ENCODE results near the gene AIPL1.

The AIPL1 gene

GRCh38 chr17:6471531-6472465 lies 36.9 kb upstream of the AIPL1 start:
- Mint-ChIP-seq H3K4me1 (peaks cover 6% of the 10 kb centered on the region), H3K9me3 (peaks cover 2% of the 10 kb centered on the region), H3K27me3 (peaks cover 16% of the 10 kb centered on the region), H3K27ac (no peak overlapping the region), H3K4me3 (no peak overlapping the region), H3K36me3 (no peaks in the 10 kb centered on the region)
- ATAC-seq, result no peak

GRCh38 chr17:6470751-6471521 lies 36.0 kb upstream of the AIPL1 start:
- Mint-ChIP-seq H3K4me3 (no peak overlapping the region), H3K27me3 (peaks cover 21% of the 10 kb centered on the region), H3K9me3 (peaks cover 2% of the 10 kb centered on the region), H3K27ac (no peak overlapping the region), H3K4me1 (peaks cover 6% of the 10 kb centered on the region), H3K36me3 (no peaks in the 10 kb centered on the region)
- ATAC-seq, result no peak

- Mint-ChIP-seq H3K27ac (no peak overlapping the region), H3K27me3 (peaks cover 28% of the 10 kb centered on the region), H3K36me3 (no peaks in the 10 kb centered on the region), H3K9me3 (peaks cover 2% of the 10 kb centered on the region), H3K4me1 (peaks cover 6% of the 10 kb centered on the region), H3K4me3 (no peak overlapping the region)
- no peak for ATAC-seq
Measured at GRCh38 chr17:6470146-6470718, 35.3 kb upstream of the AIPL1 start.

- Mint-ChIP-seq H3K27me3 (peaks cover 29% of the 10 kb centered on the region), H3K4me3 (no peak overlapping the region), H3K36me3 (no peaks in the 10 kb centered on the region), H3K27ac (no peak overlapping the region), H3K4me1 (peaks cover 5% of the 10 kb centered on the region), H3K9me3 (peaks cover 2% of the 10 kb centered on the region)
- no peak for ATAC-seq
Measured at GRCh38 chr17:6468051-6468790, 33.3 kb upstream of the AIPL1 start.

- no peaks in the 10 kb centered on the region for H3K36me3 Mint-ChIP-seq
- H3K4me3 Mint-ChIP-seq, result no peak overlapping the region
- no peaks in the 10 kb centered on the region for H3K4me1 Mint-ChIP-seq
- H3K27ac Mint-ChIP-seq, result no peak overlapping the region
- ATAC-seq, result no peak
- peaks cover 29% of the 10 kb centered on the region for H3K27me3 Mint-ChIP-seq
- H3K9me3 Mint-ChIP-seq, result peaks cover 2% of the 10 kb centered on the region
Measured at GRCh38 chr17:6467567-6467966, 32.6 kb upstream of the AIPL1 start.

GRCh38 chr17:6465206-6466003 lies 30.5 kb upstream of the AIPL1 start:
- Mint-ChIP-seq H3K36me3 (no peaks in the 10 kb centered on the region), H3K9me3 (peaks cover 2% of the 10 kb centered on the region), H3K27ac (no peak overlapping the region), H3K4me1 (no peaks in the 10 kb centered on the region), H3K27me3 (peaks cover 29% of the 10 kb centered on the region), H3K4me3 (no peak overlapping the region)
- ATAC-seq, result no peak

- Mint-ChIP-seq H3K27me3 (peaks cover 26% of the 10 kb centered on the region), H3K9me3 (peaks cover 2% of the 10 kb centered on the region), H3K4me1 (no peaks in the 10 kb centered on the region), H3K36me3 (no peaks in the 10 kb centered on the region), H3K27ac (no peak overlapping the region), H3K4me3 (no peak overlapping the region)
- no peak for ATAC-seq
Measured at GRCh38 chr17:6464446-6465041, 29.6 kb upstream of the AIPL1 start.

GRCh38 chr17:6463616-6464445 lies 28.9 kb upstream of the AIPL1 start:
- no peak overlapping the region for H3K27ac Mint-ChIP-seq
- peaks cover 19% of the 10 kb centered on the region for H3K27me3 Mint-ChIP-seq
- peaks cover 2% of the 10 kb centered on the region for H3K9me3 Mint-ChIP-seq
- no peaks in the 10 kb centered on the region for H3K36me3 Mint-ChIP-seq
- no peak overlapping the region for H3K4me3 Mint-ChIP-seq
- ATAC-seq, result no peak
- no peaks in the 10 kb centered on the region for H3K4me1 Mint-ChIP-seq

GRCh38 chr17:6462692-6463091 lies 27.8 kb upstream of the AIPL1 start:
- Mint-ChIP-seq H3K9me3 (peaks cover 1% of the 10 kb centered on the region), H3K4me1 (no peaks in the 10 kb centered on the region), H3K4me3 (no peak overlapping the region), H3K36me3 (no peaks in the 10 kb centered on the region), H3K27ac (no peak overlapping the region), H3K27me3 (peaks cover 13% of the 10 kb centered on the region)
- ATAC-seq, result no peak

GRCh38 chr17:6461792-6462524 lies 27.0 kb upstream of the AIPL1 start:
- H3K4me3 Mint-ChIP-seq, result no peak overlapping the region
- no peak for ATAC-seq
- H3K4me1 Mint-ChIP-seq, result peaks cover 4% of the 10 kb centered on the region
- H3K27ac Mint-ChIP-seq, result no peak overlapping the region
- H3K36me3 Mint-ChIP-seq, result no peaks in the 10 kb centered on the region
- peaks cover 13% of the 10 kb centered on the region for H3K27me3 Mint-ChIP-seq
- H3K9me3 Mint-ChIP-seq, result no peaks in the 10 kb centered on the region

GRCh38 chr17:6461246-6461645 lies 26.3 kb upstream of the AIPL1 start:
- no peak overlapping the region for H3K27ac Mint-ChIP-seq
- peaks cover 11% of the 10 kb centered on the region for H3K4me1 Mint-ChIP-seq
- peaks cover 11% of the 10 kb centered on the region for H3K27me3 Mint-ChIP-seq
- H3K36me3 Mint-ChIP-seq, result no peaks in the 10 kb centered on the region
- no peak overlapping the region for H3K4me3 Mint-ChIP-seq
- no peak for ATAC-seq
- no peaks in the 10 kb centered on the region for H3K9me3 Mint-ChIP-seq

GRCh38 chr17:6460531-6461161 lies 25.7 kb upstream of the AIPL1 start:
- Mint-ChIP-seq H3K9me3 (no peaks in the 10 kb centered on the region), H3K36me3 (no peaks in the 10 kb centered on the region), H3K27me3 (peaks cover 5% of the 10 kb centered on the region), H3K27ac (no peak overlapping the region), H3K4me1 (peaks cover 11% of the 10 kb centered on the region), H3K4me3 (no peak overlapping the region)
- ATAC-seq, result no peak
